Erythroblast (primary cell): ENCODE data around the gene ATXN7L1.

Experiments used
- GATA1 ChIP-seq: IDR thresholded peaks from 2 replicates; pipeline ENCODE4 v1.6.1; 2011; ENCODE audit warnings: low read depth, mild to moderate bottlenecking, control low read depth, low read length, moderate library complexity
- POLR2A ChIP-seq: IDR thresholded peaks from 2 replicates; pipeline ENCODE4 v1.6.1; 2011; ENCODE audit warnings: mild to moderate bottlenecking, low read length

DNA sequence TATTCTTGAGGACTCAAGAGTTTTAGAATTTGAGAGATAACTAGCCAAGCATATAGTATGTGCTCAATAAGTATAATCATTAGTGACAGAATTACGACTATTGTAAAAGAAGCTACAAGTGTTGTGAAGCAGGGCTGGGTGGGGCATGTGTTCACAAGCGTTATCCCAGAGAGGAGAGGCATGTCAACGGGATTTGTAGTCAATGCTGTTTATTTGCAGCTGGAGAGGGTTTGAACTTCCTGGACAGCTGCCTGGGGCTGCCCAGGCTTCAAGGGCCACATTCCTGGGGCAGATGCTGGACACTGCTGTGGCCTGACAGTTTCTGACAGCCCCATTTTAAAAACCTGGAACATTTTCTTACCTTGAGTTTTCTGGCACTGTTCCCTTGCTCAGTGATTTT lies 49.7 kb upstream of the ATXN7L1 start:
- no peak for TF ChIP-seq POLR2A
- no peak for TF ChIP-seq GATA1
